HG03139 (cell line): ENCODE results near the gene PPIL4.

Experiments used
- ATAC-seq: cut with Tn5 transposase; IDR thresholded peaks from one replicate; pipeline ENCODE4 v1.9.1; 2021; ENCODE audit not compliant: unreplicated experiment

The PPIL4 gene

DNA sequence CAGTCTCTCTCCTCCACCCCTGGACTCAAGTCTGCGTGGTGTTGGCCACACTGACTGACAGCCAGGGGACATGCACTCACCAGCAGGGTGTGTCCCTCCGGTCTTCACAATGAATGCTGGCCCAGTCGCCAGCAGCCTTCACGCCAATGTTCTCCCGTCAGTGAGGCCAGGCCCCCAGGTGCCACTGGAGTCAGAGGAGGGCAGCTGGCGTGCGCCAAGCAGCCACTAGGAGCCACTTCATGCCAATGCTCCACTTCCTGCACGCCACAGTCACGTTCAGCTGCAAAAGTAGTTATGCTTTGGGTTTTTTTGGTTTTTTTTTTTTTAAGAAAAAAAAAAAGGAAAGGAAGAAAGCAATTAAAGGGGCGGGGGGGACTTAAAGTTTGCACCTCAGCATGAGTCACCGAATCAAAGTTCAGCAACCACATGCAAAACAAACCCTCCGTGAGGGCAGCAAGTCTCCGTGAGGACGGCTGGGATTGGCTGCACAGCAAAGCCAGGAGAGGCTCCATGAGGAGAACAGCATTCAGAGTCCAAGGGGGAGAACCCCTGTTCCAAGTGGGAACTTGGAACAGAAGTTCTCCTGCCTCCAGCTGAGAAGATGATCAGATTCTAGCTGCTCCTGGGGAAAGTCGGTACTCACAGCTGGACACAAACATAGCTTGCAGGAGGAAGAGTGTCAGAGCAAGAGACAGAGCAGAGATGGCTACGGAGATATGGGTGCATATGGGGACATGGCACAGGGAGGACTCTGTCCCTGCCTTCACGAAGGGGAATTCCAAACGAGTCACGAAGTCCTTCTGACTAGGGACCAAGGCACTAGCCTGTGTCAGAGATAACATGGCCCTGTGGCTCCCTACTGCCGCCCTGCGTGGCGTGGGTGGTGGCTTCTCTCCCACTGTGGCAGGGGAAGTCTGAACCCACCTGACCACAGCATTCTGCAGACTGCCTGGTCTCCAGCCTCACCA lies 60.8 kb downstream of the PPIL4 start, which contains the start of gene ZC3H12D:
TSS of gene ZC3H12D (minus strand) at position 282 of the 968 bp plus-strand sequence. CDS start 10,471 bp downstream, outside the sequence.
- ATAC-seq, result peak; percentile 34

DNA sequence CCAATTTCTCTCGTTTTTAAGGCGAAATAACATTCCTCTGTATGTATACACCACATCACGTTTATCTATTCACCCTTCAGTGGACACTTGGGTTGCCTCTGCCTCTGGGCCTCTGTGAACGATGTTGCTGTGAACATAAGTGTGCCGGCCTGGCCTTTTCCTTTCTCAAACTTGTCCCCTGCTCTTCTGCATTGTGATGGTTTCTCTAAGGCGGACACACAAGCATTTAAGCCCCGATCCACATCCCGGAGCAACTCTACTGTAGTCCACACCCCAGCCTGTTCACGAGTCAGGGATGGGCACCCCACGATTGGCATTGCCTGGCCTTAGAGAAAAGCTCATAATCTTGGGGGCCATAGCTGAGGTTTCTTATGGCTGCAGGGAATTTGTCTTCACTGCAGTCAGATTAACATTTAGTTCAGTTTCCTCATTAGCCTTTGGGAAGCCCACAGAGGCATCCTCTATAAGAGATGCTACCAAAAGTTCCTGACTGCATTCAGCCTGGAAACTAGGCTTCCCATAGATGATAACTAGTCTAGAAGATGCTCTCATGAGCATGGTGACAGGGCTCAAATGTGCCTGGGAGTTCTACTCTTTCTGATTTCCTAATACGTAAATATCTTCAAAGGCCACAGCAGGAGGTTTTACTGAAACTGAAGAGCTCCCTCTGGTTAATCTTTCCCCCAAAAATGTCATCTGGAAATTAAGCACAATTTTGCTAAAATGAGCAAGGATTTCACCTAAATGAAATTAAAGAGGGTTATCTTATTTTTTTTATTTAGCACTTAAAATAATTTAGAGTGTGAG lies 61.8 kb downstream of the PPIL4 start:
- ATAC-seq, result no peak

DNA sequence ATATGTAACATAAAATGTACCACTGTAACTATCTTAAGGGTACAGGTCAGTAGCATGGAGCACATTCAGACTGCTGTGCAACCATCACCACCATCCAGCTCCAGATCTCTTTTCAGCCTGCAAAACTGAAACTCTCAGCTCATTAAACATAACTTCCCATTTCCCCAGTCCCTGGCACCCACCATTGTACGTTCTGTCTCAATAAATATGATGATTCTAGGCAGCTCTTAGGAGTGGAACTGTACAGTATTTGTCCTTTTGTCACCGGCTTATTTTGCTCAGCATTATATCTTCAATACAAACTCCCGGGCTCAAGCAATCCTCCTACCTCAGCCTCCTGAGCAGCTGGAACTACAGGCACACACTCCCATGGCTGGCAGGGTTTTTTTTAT lies 62.5 kb downstream of the PPIL4 start:
- no peak for ATAC-seq

DNA sequence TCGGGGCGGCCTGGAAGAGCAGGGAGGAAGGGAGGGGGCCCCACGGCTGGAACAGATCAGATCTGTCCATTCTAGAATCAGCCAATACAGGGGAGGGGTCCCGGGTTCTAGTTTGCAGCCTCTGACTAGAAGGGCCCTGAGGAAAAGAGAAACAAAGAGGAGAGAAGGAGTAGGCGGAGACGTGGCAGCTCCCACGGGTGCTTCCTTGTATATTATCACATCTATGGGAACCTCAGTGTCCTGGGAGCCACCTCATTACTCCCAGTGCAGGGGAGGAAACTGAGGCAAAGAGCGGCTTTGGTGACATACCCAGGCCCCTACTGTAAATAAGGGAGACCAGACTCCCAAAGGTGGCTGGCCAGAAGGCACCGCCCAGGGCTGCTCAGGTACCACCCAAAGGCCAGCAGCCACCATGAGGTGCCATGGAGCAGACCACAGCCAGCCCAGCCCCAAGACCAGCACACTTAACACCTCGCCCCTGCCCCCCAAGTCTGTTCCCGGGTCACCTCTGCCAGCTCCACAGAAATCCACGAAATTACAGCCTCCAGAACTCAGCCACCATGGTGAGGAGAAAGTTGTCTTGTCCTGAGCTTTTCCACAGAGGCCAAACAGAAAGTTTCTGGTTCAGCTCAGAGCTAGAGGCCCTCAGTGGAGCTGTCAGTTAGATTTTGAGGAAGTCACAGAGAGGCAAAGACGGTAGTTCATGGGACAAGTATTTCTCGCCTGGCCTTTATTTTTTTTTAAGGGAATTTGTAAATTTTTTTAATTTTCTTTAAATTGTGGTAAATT lies 63.1 kb downstream of the PPIL4 start:
- no peak for ATAC-seq

DNA sequence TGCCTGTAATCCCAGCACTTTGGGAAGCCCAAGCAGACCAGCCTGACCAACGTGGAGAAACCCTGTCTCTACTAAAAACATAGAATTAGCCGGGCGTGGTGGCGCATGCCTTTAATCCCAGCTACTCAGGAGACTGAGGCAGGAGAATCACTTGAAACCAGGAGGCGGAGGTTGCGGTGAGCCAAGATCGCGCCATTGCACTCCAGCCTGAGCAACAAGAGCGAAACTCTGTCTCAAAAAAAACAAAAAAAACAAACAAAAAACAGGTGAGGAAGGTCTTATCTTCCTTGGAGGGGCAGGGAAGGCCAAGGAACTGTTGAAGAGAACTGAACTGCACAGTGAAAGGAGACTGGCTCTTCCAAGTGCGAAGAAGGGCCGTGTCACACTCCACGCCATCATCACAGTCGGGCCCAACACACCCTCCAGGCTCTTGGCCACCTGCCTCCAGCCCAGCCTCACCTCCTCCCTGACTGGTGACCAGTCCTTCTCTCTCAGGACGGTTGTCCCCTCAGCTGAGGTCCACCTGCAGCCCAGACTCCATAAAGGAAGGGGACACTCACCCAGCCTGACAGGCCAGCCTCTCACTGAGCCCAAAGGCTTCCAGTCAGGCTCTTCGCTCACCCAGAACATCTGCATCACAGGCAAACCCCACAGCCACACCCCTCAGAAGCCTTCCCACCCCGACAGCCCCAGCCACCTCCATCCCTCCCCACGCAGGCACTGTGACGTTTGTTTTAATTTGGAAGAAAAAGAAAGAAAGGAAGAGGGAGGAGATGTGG lies 65.2 kb downstream of the PPIL4 start:
- no peak for ATAC-seq

DNA sequence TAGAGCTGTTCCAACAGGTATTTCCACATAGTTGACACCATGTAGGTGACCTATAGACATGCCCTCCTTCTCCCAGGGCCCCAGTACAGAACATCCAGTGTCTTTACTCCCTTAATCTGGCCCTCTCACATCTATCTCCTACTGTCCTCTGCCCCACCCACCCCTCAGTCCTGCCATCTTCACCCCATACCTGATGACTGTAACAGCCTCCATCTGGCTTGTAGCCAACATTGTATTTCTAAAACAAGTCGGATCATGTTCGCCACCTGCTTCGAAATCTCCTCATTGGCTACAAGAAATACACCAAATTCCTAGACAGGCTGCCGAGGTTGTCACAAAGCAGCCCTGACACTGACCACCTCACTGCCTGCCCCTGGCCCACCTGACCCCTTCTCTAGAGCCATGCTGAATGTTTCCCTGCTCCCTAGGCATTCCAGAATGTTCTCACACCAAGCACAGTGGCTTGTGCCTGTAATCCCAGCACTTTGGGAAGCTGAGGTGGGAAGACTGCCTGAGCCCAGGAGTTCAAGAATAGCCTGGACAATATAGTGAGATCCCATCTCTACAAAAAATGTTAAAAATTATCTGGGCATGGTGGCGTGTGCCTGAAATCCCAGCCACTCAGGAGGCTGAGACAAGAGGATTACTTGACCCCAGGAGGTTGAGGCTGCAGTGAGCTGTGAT lies 67.1 kb downstream of the PPIL4 start:
- no peak for ATAC-seq

DNA sequence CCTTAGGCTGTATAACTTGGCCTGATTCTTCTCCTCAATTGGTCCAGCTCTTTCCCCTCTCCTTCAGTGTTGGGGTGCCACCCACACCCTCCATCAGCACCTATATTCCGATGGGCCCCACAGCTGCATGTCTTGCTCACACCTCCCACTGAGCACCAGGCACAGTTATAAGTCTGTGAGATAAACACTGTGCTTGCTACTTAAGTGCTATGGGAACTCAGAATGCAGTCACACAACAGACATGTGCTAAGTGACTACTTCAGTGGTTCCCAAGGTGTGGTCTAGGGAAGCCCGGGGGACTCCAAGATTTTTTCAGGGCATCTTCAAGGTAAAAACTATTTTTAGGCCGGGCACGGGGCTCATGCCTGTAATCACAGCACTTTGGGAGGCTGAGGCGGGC lies 68.3 kb downstream of the PPIL4 start:
- no peak for ATAC-seq

DNA sequence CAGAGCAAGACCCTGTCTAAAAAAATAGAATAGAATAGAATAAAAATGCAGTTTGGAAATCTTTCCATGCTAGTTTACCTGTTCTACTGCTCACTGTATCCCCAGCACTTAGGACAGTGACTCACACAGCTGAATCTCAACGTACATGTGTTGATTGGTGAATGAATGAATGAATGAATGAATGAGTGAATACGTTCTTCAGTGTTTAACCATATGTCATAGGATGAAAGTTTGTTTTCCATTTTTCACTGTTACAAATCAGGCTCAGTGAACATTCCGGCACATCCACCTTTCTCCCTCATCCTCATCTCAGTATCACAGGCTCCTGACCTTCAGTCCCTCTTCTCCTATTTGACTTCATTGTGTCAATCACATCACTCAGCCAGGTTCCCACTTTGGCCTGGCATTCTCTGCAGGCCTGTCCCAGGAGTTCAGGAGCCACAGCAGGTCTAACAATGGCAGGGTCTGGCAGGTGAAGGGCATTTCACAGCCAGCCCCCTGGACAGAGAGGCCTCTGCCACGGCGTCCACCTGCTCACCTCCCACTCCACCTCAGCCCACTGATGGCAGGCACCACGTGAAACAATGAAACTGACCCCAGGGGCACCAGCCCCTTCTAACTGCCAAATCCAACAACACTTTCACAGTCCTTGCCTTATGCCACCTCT lies 68.9 kb downstream of the PPIL4 start:
- ATAC-seq, result no peak

DNA sequence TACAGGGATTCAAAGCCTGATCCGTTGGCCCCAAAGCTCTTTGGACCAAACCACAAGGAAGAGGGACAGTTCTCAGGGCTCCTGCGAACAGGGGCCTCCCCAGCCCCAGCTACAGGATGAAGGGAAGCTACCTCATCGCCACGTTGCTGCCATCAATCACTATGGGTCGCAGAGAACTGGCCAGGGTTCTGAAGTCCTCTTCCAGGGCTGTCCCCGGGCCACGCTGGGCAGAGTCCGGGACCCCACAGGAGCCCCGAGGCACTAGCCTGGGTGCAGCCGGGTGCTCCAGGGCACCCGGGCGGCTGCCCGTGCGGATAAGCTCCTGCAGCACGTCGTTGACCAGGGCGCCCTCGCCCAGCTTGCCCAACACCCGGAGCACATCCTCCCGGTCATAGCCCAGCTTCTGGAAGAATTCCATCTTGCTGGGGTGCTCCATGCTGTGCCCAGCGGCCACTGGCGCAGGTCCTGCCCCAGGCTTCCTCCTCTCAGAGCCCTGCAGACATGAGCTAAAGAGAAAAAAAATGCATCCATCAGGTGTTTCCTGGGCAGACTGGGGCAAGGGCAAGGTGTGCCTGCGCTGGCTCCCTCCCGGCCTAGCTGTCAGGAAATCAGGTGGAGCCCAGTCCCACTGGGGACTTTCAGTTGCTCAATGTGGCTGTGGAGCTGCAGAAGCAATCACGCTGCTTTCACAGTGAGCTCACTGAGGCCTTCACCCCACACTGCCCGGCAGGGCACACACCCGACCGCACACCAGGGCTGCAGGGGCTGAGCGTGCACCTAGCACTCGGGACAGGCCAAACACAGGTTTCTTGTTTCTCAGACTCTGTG lies 71.5 kb downstream of the PPIL4 start:
- ATAC-seq, result no peak

DNA sequence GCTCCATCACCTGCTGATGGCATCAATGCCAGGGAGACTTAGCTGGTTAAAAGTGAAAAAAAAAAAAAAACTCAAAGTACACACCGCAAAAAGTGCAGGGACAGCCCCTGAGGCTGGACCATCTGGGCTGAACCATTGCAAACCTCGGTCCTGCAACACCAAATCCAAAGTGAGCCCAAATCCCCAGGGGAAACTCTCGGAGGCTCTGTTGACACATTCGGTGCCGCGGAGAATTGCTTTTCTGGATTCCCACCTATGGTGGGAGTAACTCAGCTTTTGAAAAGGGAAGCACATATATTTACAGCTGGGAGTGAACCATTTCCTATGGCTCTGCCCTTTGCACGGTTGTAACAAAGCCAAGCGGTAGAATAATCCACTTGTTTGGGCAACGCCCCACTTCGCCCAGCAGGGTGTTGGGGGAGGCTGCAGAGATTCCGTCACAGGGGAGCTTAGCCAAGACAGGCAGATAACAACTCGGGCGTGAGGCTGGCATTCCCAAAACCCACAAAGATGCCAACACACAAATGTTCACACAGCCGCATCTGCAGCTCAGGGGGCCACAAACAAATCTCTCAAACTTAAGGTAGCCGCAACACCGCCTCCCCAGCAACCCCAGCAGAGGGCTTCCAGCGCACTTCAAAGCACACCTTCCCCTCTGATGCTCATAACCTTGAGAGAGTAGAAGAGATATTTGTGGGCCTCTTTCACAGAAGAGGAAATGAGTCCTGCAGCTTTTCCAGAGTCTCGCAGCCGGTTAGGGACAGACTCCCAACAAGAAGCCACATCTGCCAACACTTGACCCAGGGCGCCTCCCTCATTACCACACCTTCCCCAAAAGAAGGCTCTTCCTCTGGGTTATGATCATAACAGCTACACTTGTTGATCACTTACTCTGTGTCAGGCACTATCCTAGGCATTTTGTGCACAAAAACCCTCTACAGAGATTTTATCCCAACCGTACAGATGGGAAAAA lies 72.5 kb downstream of the PPIL4 start:
- ATAC-seq, result no peak

DNA sequence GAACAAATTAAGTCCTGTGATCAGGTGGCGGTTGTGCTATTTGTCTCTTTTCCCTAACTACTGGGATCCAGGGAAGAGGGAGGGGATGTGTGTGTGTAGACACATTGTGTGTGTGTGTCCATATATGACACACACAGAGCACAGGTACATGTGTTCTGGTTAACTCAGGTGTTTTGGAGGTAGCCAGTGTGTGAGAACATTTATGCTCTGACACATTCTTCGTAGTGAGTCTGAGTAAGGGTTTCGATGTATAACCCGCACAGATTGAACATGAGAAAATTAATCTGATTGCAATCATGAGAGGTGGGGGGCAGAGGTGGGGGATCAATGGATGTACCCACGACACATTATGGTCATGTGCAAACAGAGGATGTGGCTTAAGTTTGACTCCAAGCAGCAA lies 73.6 kb downstream of the PPIL4 start:
- ATAC-seq, result no peak

DNA sequence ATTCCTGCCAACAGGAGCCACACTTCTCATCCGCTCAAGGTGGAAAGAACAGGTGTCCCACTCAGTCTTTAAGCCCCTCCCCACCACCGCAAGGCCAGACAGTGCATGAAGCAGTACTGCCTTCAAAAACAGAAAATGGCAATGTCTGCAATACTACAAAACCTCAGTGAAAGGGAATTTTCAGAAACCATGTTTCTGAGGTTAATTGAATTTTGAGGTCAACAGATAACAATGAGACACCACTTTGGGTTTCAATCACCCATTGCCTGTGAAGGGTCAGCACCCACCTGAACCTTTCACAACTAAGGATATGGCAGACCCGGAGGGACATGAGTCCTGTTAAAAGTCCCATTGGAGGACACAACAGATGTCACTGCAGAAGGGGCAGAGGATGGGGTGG lies 74.0 kb downstream of the PPIL4 start:
- no peak for ATAC-seq

DNA sequence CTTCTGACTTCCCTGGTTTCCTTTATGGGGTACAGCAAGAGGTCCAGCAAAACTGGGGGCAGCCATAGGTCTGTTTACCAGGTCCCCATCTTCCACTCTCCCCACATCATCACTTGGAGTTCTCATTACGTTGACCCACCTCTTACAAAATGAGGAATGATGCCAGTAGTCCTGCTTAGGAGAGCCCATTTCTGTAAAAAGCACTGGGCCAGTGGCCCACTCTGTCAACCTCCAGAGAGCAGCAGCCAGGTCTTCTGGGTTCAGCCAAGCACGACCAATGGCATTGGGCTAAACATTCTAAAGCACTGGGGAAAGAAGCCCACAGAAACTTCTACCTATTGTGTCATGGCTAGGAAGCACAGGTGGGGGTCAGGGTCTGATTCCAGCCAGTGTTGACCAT lies 74.9 kb downstream of the PPIL4 start:
- ATAC-seq, result no peak

DNA sequence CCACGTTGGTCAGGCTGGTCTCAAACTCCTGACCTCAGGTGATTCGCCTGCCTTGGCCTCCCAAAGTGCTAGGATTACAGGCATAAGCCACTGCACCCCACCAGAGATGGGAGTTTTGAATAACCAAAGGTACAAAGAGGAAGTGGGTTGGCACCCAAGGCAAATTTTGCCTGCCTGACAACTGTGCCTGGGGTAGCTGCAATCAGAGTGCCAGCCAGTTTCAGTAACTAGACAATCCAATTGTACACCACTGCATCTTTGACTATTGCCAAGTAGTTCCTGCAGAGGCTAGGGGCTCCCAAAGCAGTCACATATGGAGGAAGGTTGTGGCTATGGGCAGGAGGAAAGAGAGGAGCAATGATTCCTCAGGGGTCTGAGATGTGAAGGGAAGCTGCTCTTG lies 77.7 kb downstream of the PPIL4 start:
- ATAC-seq, result no peak

DNA sequence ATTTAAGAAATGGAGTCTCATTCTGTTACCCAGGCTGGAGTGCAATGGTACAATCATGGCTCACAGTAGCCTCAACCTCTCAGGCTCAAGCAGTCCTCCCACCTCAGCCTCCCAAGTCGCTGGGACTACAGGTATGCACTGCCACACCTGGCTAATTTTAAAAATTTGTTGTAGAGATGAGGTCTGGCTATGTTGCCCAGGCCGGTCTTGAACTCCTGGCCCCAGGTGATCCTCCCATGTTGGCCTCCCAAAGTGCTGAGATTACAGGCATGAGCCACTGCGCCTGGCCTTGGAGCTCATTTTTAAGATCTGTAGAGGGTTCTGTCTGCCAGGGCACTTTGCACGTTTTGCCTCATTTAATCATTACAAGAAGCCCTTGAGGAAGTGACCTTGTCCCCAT lies 78.6 kb downstream of the PPIL4 start:
- ATAC-seq, result no peak

DNA sequence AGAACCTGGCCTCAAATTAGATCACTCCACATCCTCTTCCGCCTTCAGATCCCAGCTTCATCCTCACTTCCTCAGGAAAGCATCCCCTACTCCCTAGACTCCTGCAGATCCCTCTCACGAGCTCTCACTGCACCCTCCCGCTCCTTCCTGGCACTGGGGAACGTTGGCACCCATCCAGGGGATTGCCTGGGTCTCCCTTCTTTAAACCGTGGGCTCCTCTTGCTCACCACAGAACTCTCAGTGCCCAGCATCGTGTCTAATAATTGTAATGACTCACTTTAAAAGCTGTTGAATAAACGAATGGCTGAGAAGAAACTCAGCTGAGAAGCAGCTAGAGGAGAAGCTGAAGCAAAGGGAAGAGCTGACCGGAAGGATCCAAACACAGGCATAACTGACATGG lies 81.4 kb downstream of the PPIL4 start:
- no peak for ATAC-seq

DNA sequence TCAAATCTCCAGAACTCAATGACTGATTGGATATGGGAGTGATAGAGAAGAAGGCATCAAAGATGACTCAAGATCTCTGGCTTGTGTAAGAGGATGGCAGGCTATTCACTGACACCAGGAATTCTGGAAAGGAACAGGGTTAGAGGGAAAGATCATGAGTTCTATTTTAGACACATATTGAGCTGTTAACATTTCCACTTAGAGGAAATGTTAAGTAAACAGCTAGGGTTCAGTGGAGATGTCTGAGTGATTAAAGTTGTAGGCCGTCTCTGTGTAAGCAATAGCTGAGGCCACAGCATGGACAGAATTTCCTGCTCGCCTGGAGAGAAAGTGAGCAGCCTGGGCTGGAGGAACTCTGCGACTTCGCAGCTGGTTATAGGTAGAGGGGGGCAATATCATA lies 82.1 kb downstream of the PPIL4 start:
- no peak for ATAC-seq
